ENCODE measurements around the gene GRIN1. TPM values are rescaled to one million over a fixed set of nuclear protein-coding genes. Genes with fewer than 3 reads are reported as not detected.

GRIN1 gene
- total and polyA plus RNA-seq, 12 donors = not detected

- Histone ChIP-seq H3K36me3 (no peaks in the 10 kb centered on the region), H3K27me3 (no peaks in the 10 kb centered on the region), H3K4me3 (peak within 1 kb of the TSS; percentile 42 to 84 (median 72)), H3K27ac (peak within 1 kb of the TSS; percentile 48 to 96 (median 90)), H3K9me3 (no peaks in the 10 kb centered on the region), H3K4me1 (peaks cover 50 to 86% (median 76%) of the 10 kb centered on the region in 9 donors)
- DNase-seq (peak; percentile 99 to 100), ATAC-seq (peak; percentile 95 to 99 (median 98))
- TF ChIP-seq CTCF (IDR thresholded peaks at IDR 0.05) = no peak
- intact Hi-C loops (cut with DNase I) = loop anchor here in 1 of 10 donors (2.0 kb wide), 1 partner anchor 22 kb away; the partner anchor contains the start of gene RNF208
- WGBS, 2 donors = 0 to 1% methylated on average over 86 to 118 of the region's 118 CpGs
These were observed 61.6 kb downstream of the GRIN1 start, which contains the start of gene TPRN for GRCh38 chr9:137200311-137201204. TPRN (minus strand) TSS chr9:137200741; CDS start chr9:137200711, 30 bp downstream.

GRCh38 chr9:137201205-137201868, 62.4 kb downstream of the GRIN1 start:
- Histone ChIP-seq H3K4me1 (peaks cover 46 to 83% (median 74%) of the 10 kb centered on the region in 9 donors), H3K9me3 (no peaks in the 10 kb centered on the region), H3K27me3 (no peaks in the 10 kb centered on the region), H3K36me3 (no peaks in the 10 kb centered on the region), H3K27ac (peak overlapping the region; percentile 33 to 96 (median 90)), H3K4me3 (peak overlapping the region; percentile 42 to 84 (median 72))
- ATAC-seq (no peak), DNase-seq (no peak)
- no peak for TF ChIP-seq CTCF (IDR thresholded peaks at IDR 0.05)
- intact Hi-C loops (cut with DNase I) = loop anchor here in 1 of 10 donors (2.0 kb wide), 1 partner anchor 21 kb away; the partner anchor contains the start of gene RNF208
- WGBS, 2 donors = 11% methylated on average over 23 of the region's 23 CpGs

- WGBS, 2 donors = 72 to 74% methylated on average over 8 of the region's 8 CpGs
- intact Hi-C loops (cut with DNase I) = no loop called here
- no peak overlapping the region for H3K4me3 ChIP-seq
These were observed 64.0 kb downstream of the GRIN1 start for GRCh38 chr9:137202966-137203365.

More at GRCh38 chr9:137202966-137203365, 64.0 kb downstream of the GRIN1 start:
- ATAC-seq (no peak), DNase-seq (no peak)
- no peak for TF ChIP-seq CTCF (IDR thresholded peaks at IDR 0.05)
- Histone ChIP-seq H3K36me3 (peaks cover 0 to 7% (median 0%) of the 10 kb centered on the region in 9 donors), H3K4me1 (peaks cover 38 to 78% (median 72%) of the 10 kb centered on the region in 9 donors), H3K9me3 (no peaks in the 10 kb centered on the region), H3K27ac (no peak overlapping the region), H3K27me3 (no peaks in the 10 kb centered on the region)
